Measurements from ENCODE around the gene PON3.

Gene PON3

GRCh38 chr7:95340491-95340890 lies 55.7 kb downstream of the PON3 start:
- no peak for DNase-seq (ENCODE audit: low read depth)

DNA sequence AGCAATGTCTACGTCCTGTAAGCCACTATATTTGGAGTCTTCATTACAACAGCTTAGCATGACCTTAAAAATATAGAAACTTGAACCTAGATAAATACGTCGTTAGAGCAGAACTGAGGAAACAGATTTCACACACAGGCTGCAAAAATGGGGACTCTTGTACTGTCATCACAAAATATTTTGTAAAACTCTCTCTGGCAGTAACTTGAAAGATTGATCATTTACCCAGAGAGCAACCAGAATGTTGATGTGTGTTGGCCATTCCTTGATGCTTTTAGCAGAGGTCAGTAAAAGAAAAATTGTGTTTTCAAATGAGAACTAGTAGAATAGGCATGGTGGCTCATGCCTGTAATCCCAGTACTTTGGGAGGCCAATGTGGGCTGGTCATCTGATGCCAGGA lies 57.3 kb downstream of the PON3 start:
- DNase-seq (ENCODE audit: low read depth) = no peak

- DNase-seq (ENCODE audit: low read depth) = no peak
These were observed 61.1 kb downstream of the PON3 start for GRCh38 chr7:95335093-95335492.

DNA sequence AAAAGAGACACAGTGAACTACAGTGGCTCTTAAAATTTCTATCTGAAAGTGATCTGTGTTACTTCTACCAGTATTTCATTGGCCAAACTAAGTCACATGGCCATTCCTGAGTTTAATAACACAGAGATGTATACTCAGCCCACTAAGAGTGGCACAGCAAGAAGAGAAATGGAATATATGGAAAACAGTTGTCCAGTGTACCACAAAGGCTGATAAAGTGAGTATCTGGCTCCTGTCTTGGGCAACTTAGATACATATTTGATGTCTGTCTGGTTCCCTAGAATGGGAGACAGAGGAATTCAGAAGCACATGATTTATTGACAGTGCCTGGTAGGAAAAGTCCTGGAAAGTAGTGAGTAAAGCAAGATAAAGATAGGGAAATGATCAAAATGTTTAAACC lies 61.7 kb downstream of the PON3 start:
- no peak for DNase-seq (ENCODE audit: low read depth)

GRCh38 chr7:95330961-95331337 lies 65.2 kb downstream of the PON3 start:
- no peak for DNase-seq (ENCODE audit: low read depth)

DNA sequence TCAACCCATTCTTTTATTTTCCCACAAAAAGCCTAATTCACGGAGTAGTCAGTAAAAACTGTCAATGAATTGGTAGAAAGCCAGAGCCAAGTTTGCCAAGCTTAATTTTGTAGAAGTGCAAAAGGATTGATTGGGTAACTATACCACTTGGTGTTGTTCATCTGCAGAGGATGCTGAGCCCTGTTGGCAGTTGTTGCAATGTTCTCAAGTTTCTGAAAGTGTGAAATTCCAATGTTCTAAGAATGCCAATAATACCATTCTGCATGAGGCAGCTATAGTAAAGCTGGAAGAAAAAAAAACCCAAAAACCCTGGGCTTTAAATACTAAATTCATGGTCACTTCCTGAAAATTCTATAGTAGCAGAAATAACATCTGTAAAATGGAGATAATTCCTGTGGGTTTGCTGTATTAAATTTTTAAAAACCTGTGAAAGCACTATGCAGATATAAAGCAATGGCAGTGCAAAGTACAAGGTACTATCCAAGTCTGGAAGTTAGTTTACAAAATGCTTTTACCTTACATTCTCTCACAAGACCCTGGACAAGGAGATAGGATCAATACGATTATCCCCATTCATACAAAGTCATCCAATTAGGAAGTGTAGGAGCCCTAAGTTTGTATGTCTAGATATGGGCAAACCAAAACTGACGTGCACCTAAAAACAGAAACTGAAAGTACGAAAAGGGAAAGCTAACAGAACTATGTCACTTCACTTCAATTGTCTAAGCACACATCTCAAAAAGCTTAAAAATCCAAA lies 65.8 kb downstream of the PON3 start:
- DNase-seq (ENCODE audit: low read depth) = no peak

- no peak for DNase-seq (ENCODE audit: low read depth)
These were observed 68.8 kb downstream of the PON3 start for GRCh38 chr7:95327356-95327755.

DNA sequence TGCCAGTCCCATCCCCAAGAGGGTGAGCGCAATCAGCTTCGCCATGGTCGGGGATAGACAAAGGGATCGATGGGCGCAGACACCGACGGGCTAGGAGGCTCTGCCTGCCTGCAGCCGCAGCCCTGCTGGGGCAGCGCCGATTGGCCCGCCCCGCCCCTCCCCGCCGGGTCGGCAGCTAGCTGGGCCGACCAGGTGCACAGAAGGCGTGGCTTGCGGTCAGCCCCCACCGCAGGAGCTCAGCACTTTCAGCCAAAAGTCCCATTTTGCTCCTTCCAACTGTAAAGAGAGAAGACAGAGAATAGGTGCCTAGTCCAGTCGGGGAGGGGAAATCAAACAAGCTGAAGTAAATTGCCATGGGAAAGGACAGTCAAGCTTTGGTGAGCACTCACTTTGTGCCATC lies 71.7 kb downstream of the PON3 start, which contains the start of gene PON1:
Gene PON1, minus strand, starts transcription at position 102 of the 400 bp plus-strand sequence. Its CDS starts 57 bp downstream, at position 45.
- no peak for DNase-seq (ENCODE audit: low read depth)

- no peak for DNase-seq (ENCODE audit: low read depth)
These were observed 72.6 kb downstream of the PON3 start for GRCh38 chr7:95323410-95324129.

DNA sequence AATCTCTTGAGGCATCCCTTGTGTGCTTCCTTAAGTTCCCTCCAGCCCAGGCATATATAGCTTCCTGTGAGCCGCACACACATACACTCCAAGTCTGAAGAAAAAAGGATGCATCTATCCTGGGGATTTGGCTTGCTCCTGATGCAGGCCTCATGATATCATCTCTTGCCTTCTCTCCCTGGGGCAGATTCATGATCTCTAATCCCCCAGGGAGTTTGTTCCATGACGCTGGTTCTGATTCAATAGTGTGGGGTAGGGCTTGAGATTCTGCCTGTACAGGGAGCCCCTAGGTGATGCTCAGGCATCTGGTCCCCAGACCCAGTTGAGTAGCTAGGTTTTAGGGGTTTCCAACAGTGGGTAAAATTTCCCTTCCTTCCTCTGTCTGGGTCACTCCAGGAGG lies 73.3 kb downstream of the PON3 start:
- no peak for DNase-seq (ENCODE audit: low read depth)

DNA sequence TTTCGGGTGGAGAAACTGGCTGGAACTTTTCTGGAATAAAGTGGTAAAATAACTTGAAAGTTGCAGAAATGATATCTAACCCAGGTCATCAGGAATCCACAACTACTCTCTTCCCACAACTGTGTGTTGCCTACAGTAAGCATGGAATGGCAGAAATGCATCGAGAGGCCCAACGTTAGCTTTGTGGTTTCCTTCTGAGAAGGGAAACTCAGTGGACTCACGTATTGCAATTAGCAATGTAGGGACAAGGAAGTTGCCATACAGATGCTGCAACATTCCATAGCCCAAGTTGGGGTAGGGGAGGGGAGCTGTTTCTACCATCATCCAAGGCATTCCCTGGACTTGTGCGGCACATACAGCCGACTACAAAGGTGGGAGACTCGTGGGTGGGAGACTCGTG lies 73.8 kb downstream of the PON3 start:
- no peak for DNase-seq (ENCODE audit: low read depth)

GRCh38 chr7:95321720-95322119 lies 74.5 kb downstream of the PON3 start:
- no peak for DNase-seq (ENCODE audit: low read depth)

- DNase-seq (ENCODE audit: low read depth) = no peak
These were observed 75.5 kb downstream of the PON3 start for GRCh38 chr7:95320651-95321050.

GRCh38 chr7:95319570-95319969 lies 76.6 kb downstream of the PON3 start:
- DNase-seq (ENCODE audit: low read depth) = no peak

GRCh38 chr7:95318501-95319100 lies 77.6 kb downstream of the PON3 start:
- DNase-seq (ENCODE audit: low read depth) = no peak

- DNase-seq (ENCODE audit: low read depth) = no peak
These were observed 78.2 kb downstream of the PON3 start for GRCh38 chr7:95317966-95318365.

DNA sequence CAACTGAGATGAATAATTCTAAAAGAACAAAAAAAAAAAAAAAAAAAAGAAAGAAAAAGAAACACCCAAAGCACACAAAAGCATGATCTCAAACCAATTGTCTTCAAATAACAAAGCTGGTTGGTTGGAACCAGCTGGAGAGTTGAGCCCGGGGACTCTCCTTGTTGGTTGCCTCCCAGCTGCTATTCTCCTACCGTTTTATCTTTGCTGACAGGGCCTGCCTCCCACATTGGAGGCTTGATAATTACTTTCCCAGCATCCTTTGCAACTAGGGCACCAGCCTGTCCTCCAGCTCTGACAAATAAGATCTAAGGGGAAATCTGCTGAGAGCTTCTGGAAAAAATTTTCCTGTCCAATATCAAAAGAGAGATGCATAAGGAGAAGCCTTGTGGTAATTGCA lies 78.6 kb downstream of the PON3 start:
- DNase-seq (ENCODE audit: low read depth) = no peak

DNA sequence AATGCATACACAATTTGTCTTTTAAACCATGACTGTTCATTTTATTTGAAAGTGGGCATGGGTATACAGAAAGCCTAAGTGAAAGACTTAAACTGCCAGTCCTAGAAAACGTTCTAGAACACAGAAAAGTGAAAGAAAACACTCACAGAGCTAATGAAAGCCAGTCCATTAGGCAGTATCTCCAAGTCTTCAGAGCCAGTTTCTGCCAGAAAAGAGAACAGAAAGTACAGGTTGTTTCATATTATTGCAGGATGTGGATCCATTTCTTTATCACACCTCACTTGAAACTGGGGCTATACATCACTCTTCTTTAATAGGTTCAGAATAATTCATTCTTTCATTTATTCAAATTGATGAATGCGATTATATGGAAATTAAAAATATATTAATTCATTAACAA lies 79.6 kb downstream of the PON3 start:
- no peak for DNase-seq (ENCODE audit: low read depth)

DNA sequence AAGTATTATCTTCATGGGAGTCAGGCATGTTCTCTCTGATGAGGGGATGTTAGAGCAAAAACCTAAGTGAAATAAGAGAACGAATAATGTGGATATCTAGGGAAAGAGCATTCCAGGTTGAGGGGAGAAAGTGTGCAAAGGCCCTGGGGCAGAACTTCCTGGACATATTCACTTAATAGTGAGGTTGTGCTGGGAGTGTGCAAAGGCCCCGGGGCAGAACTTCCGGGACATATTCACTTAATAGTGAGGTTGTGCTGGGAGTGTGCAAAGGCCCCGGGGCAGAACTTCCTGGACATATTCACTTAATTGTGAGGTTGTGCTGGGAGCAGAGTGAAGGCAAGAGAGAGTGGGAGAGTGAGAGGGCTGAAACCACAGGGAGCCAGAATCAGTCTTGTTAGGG lies 83.6 kb downstream of the PON3 start:
- DNase-seq (ENCODE audit: low read depth) = no peak

DNA sequence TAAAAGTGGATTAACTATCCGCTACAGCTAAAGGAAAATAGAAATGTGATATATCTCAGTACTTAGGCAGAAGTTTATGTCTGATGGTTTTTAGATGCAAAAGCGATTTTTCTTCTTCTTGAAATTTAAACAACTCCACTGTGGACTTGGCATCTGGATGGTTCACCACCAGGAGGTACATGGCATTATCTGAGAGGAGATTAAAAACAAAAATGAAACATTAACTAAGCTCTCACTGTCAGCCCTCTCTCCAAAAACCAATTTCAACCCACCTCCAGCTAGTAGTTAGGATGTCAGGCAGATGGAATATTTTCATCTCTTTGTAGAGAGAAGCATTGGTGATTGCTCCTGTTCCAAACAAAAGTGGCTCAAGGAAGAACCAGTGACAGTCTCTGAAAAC lies 84.8 kb downstream of the PON3 start:
- DNase-seq (ENCODE audit: low read depth) = no peak

DNA sequence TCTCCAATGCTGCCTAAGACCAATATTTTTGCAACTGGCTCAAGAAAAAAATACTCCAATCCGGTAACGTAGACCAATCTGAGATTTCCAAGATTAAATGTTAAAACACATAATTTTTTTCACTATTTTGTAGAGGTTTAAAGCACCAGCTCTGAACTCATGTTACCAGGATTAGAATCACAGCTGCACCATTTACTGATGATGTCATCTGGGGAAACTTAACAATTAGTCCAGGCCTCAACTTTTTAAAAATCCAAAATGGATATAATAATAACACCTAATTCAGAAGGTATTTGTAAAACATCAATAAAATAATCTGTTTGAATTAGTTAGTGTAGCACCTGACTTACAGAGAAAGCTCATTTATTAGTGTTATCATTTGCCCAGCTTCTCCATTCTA lies 86.2 kb downstream of the PON3 start:
- no peak for DNase-seq (ENCODE audit: low read depth)

Data from stimulated activated CD8-positive, alpha-beta memory T cell treated with anti-CD3 and anti-CD28 coated beads, Interleukin-7, amount 100 ng/mL, for 24 hours (primary cell).